ENCODE results near the gene DKC1. TPM values are rescaled to one million over a fixed set of nuclear protein-coding genes. Genes with fewer than 3 reads are reported as not detected.

The DKC1 gene
- total and polyA plus RNA-seq, 2 of the 13 experiments (the other 11 are each of a cell fraction or from before 2014, with no cell fraction given) = 61.6 to 102 TPM

GRCh38 chrX:154751203-154751668 is 11.4 kb upstream of the DKC1 start (continued):
- TF ChIP-seq, protein P1, sequence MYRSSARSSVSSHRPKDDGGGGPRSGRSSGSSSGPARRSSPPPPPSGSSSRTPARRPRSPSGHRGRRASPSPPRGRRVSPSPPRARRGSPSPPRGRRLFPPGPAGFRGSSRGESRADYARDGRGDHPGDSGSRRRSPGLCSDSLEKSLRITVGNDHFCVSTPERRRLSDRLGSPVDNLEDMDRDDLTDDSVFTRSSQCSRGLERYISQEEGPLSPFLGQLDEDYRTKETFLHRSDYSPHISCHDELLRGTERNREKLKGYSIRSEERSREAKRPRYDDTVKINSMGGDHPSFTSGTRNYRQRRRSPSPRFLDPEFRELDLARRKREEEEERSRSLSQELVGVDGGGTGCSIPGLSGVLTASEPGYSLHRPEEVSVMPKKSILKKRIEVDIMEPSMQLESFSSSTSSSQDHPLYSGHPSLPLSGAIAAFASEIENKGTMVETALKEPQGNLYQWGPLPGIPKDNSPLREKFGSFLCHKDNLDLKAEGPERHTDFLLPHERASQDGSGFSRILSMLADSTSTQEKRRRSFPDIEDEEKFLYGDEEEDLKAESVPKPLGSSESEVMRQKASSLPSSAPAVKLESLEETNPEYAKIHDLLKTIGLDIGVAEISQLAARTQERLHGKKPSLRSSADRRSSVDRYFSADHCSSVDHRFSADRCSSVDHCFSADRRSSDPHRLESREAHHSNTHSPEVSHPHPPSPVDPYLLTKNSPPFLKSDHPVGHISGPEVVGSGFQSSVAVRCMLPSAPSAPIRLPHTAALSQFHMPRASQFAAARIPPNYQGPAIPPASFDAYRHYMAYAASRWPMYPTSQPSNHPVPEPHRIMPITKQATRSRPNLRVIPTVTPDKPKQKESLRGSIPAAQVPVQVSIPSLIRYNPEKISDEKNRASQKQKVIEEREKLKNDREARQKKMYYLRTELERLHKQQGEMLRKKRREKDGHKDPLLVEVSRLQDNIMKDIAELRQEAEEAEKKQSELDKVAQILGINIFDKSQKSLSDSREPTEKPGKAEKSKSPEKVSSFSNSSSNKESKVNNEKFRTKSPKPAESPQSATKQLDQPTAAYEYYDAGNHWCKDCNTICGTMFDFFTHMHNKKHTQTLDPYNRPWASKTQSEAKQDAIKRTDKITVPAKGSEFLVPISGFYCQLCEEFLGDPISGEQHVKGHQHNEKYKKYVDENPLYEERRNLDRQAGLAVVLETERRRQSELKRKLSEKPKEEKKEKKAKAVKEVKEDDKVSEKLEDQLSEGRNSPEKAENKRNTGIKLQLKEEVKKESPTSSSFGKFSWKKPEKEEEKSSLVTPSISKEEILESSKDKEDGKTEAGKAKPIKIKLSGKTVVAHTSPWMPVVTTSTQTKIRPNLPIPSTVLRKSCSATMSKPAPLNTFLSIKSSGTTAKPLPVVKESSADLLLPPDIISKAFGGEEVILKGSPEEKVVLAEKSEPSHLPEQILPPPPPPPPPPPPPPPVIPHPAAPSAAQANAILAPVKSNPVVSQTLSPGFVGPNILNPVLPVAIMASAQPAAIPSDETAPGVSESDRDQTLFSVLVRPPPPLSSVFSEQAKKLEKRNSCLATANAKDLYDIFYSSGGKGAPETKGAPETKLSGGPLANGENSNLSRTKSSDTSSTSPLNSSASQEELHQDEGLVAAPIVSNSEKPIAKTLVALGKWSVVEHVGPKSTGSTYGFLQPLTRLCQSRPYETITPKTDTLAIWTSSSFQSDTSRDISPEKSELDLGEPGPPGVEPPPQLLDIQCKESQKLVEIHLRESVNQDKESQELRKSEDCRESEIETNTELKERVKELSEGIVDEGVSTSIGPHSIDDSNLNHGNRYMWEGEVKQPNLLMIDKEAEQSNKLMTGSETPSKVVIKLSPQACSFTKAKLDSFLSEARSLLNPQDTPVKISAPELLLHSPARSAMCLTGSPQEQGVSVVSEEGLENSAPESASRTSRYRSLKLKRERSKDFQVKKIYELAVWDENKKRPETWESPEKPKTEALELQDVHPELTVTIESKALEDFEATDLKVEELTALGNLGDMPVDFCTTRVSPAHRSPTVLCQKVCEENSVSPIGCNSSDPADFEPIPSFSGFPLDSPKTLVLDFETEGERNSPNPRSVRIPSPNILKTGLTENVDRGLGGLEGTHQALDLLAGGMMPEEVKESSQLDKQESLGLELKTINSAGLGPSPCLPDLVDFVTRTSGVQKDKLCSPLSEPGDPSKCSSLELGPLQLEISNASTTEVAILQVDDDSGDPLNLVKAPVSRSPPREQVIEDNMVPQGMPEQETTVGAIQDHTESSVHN (CRISPR knock-in tag; IDR thresholded peaks at IDR 0.05) = no peak
- TF ChIP-seq ZNF816 (CRISPR knock-in tag; IDR thresholded peaks at IDR 0.05; ENCODE audit: borderline replicate concordance) (no peak), STAG1 (CRISPR knock-in tag; IDR thresholded peaks at IDR 0.05) (no peak), BHLHE40 (IDR thresholded peaks at IDR 0.05; ENCODE audit: low read length) (no peak), KLF13 (CRISPR knock-in tag; IDR thresholded peaks at IDR 0.05) (no peak), ZNF207 (IDR thresholded peaks at IDR 0.05; ENCODE audit: borderline replicate concordance) (no peak), ZNF337 (CRISPR knock-in tag; IDR thresholded peaks at IDR 0.05; ENCODE audit: borderline replicate concordance, low read depth) (no peak)

Data from HepG2 (cell line).